ENCODE measurements around the gene GRAMD2B. TPM values are rescaled to one million over a fixed set of nuclear protein-coding genes. Genes with fewer than 3 reads are reported as not detected.
A peak's percentile ranks its signal among the peaks of the same experiment; 100 is the strongest.

GRAMD2B gene
- total RNA-seq, 1 donor, result 89.8 TPM

DNA sequence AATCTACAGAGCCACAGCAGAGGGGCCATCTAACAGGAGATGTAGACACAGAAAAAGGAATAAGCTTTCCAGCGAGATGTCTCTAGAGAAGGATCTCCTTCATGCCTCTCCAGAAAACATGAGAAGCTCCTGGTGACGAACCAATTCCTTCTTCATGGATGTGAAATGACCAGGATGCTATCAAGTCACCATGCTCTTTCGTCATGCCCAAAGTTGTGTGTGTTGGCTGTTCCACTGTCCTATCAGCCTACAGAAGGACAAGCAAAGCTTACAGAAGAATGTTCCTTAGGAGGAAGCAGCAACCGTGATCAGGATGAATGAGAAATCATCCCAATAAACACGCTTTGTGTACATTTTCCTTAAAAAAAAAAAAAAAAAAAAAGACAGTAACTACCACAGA is 117.4 kb downstream of the GRAMD2B start:
- TF ChIP-seq, protein P1, sequence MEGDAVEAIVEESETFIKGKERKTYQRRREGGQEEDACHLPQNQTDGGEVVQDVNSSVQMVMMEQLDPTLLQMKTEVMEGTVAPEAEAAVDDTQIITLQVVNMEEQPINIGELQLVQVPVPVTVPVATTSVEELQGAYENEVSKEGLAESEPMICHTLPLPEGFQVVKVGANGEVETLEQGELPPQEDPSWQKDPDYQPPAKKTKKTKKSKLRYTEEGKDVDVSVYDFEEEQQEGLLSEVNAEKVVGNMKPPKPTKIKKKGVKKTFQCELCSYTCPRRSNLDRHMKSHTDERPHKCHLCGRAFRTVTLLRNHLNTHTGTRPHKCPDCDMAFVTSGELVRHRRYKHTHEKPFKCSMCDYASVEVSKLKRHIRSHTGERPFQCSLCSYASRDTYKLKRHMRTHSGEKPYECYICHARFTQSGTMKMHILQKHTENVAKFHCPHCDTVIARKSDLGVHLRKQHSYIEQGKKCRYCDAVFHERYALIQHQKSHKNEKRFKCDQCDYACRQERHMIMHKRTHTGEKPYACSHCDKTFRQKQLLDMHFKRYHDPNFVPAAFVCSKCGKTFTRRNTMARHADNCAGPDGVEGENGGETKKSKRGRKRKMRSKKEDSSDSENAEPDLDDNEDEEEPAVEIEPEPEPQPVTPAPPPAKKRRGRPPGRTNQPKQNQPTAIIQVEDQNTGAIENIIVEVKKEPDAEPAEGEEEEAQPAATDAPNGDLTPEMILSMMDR (IDR thresholded peaks at IDR 0.05; ENCODE audit: extremely low read depth, low read depth, low read length), result no peak
- peaks cover 9% of the 10 kb centered on the region for H3K4me1 ChIP-seq (ENCODE audit: insufficient read depth, low read length)
- peak; percentile 72 for DNase-seq (ENCODE audit: insufficient read length, low spot score, missing footprints)
- H3K79me2 ChIP-seq (ENCODE audit: insufficient read depth, low read length), result no peaks in the 10 kb centered on the region
- H3K36me3 ChIP-seq (ENCODE audit: insufficient read depth, low read length), result no peaks in the 10 kb centered on the region
- peak overlapping the region; percentile 53 for H3K4me2 ChIP-seq (ENCODE audit: insufficient read depth, low read length)
- H4K20me1 ChIP-seq (ENCODE audit: insufficient read depth, low read length), result no peaks in the 10 kb centered on the region
- H3K27ac ChIP-seq (ENCODE audit: low read depth, low read length), result no peak overlapping the region
- H3K27me3 ChIP-seq (ENCODE audit: insufficient read depth, low read length), result no peaks in the 10 kb centered on the region
- no peak overlapping the region for H3K4me3 ChIP-seq (ENCODE audit: insufficient read depth, low read length)
- no peaks in the 10 kb centered on the region for H3K9me3 ChIP-seq (ENCODE audit: low read depth, low read length)
- H2AFZ ChIP-seq (ENCODE audit: low read length), result peak overlapping the region; percentile 57

DNA sequence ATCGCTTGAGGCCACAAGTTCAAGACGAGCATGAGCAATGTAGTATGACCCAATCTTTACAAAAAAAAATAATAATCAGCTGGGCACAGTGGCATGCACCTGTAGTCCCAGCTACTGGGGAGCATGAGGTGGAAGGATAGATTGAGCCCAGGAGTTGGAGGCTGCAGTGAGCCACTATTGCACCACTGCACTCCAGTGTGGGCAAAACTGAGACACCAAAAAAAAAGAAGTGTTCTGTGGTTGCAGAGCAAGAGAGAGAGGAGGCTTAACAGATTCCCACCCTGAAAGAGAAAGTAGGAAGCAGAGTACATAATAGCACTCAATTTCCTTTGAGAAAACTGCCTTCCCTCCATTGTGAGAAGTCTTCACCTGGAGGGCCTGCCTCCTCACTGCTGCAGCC is 119.2 kb downstream of the GRAMD2B start:
- Histone ChIP-seq H3K4me1 (ENCODE audit: insufficient read depth, low read length) (peaks cover 9% of the 10 kb centered on the region), H3K4me3 (ENCODE audit: insufficient read depth, low read length) (no peak overlapping the region), H3K9me3 (ENCODE audit: low read depth, low read length) (no peaks in the 10 kb centered on the region), H3K27me3 (ENCODE audit: insufficient read depth, low read length) (no peaks in the 10 kb centered on the region), H3K79me2 (ENCODE audit: insufficient read depth, low read length) (no peaks in the 10 kb centered on the region), H3K4me2 (ENCODE audit: insufficient read depth, low read length) (no peak overlapping the region), H3K36me3 (ENCODE audit: insufficient read depth, low read length) (peaks cover 9% of the 10 kb centered on the region), H2AFZ (ENCODE audit: low read length) (no peak overlapping the region), H4K20me1 (ENCODE audit: insufficient read depth, low read length) (no peaks in the 10 kb centered on the region), H3K27ac (ENCODE audit: low read depth, low read length) (no peak overlapping the region)
- TF ChIP-seq, protein P1 (IDR thresholded peaks at IDR 0.05; ENCODE audit: extremely low read depth, low read depth, low read length), result no peak
- DNase-seq (ENCODE audit: insufficient read length, low spot score, missing footprints), result no peak

DNA sequence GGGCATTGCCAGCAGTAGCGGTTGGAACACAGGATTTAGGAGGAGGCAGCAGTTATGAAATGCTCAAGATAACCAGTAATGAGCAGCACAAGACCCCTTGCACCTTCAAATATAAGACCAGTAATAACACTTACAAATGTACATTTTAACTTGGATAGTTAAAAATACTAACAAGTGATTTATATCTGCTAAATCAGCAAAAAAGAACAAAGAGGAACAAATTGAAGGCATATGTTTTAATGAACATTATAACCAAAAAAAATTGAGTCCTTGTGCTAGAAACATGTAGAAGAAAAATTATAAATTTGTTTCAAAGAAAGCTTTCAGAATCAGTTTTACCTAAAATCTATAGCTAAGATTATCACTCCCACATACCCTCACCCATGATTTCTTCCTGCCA is 119.8 kb downstream of the GRAMD2B start:
- Histone ChIP-seq H2AFZ (ENCODE audit: low read length) (no peak overlapping the region), H3K36me3 (ENCODE audit: insufficient read depth, low read length) (peaks cover 15% of the 10 kb centered on the region), H3K9me3 (ENCODE audit: low read depth, low read length) (no peaks in the 10 kb centered on the region), H3K4me3 (ENCODE audit: insufficient read depth, low read length) (no peak overlapping the region), H3K27ac (ENCODE audit: low read depth, low read length) (no peak overlapping the region), H4K20me1 (ENCODE audit: insufficient read depth, low read length) (no peaks in the 10 kb centered on the region), H3K4me1 (ENCODE audit: insufficient read depth, low read length) (peaks cover 9% of the 10 kb centered on the region), H3K27me3 (ENCODE audit: insufficient read depth, low read length) (no peaks in the 10 kb centered on the region), H3K4me2 (ENCODE audit: insufficient read depth, low read length) (no peak overlapping the region), H3K79me2 (ENCODE audit: insufficient read depth, low read length) (no peaks in the 10 kb centered on the region)
- TF ChIP-seq, protein P1 (IDR thresholded peaks at IDR 0.05; ENCODE audit: extremely low read depth, low read depth, low read length), result no peak
- DNase-seq (ENCODE audit: insufficient read length, low spot score, missing footprints), result no peak

DNA sequence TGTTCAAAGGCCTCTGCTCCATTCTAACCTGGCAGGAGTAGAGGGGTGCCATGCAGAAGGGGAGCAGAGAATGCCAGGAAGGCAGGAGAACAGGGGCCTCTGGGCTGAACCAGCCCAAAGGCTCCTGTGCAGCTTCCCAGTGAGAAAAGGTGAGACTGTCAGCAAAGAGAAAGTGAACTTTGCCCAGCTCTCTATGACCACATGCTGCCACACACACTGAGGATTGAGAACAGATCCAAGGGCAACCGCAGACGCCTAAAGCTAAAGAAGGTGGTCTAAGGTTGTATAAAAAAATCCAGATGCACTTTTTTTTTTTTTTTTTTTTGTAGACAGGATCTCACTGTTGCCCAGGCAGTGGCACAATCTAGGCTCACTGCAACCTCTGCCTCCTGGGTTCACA is 120.5 kb downstream of the GRAMD2B start:
- no peak overlapping the region for H3K27ac ChIP-seq (ENCODE audit: low read depth, low read length)
- no peak overlapping the region for H2AFZ ChIP-seq (ENCODE audit: low read length)
- H3K4me1 ChIP-seq (ENCODE audit: insufficient read depth, low read length), result peaks cover 8% of the 10 kb centered on the region
- no peak for DNase-seq (ENCODE audit: insufficient read length, low spot score, missing footprints)
- no peaks in the 10 kb centered on the region for H3K79me2 ChIP-seq (ENCODE audit: insufficient read depth, low read length)
- peaks cover 16% of the 10 kb centered on the region for H3K36me3 ChIP-seq (ENCODE audit: insufficient read depth, low read length)
- H3K4me3 ChIP-seq (ENCODE audit: insufficient read depth, low read length), result no peak overlapping the region
- H4K20me1 ChIP-seq (ENCODE audit: insufficient read depth, low read length), result no peaks in the 10 kb centered on the region
- no peak overlapping the region for H3K4me2 ChIP-seq (ENCODE audit: insufficient read depth, low read length)
- TF ChIP-seq, protein P1 (IDR thresholded peaks at IDR 0.05; ENCODE audit: extremely low read depth, low read depth, low read length), result no peak
- H3K9me3 ChIP-seq (ENCODE audit: low read depth, low read length), result no peaks in the 10 kb centered on the region
- no peaks in the 10 kb centered on the region for H3K27me3 ChIP-seq (ENCODE audit: insufficient read depth, low read length)

Other genes starting within 250 kb of the GRAMD2B start
- 39.1 and 50.4 TPM in 2 replicates for gene ALDH7A1, start 171.8 kb downstream of the GRAMD2B start, total RNA-seq
- 55.4 and 61.9 TPM in 2 replicates for gene PHAX, start 177.5 kb downstream of the GRAMD2B start, total RNA-seq

Data from osteoblast (primary cell).